H1 (cell line): ENCODE measurements around the gene CHCHD6. TPM values are rescaled to one million over a fixed set of nuclear protein-coding genes. Genes with fewer than 3 reads are reported as not detected.

Experiments
- CBX5 ChIP-seq: fragments of 300-800, 300-1000 bp; sonication (generic); IDR thresholded peaks from 2 replicates; pipeline ENCODE4 v1.7.1; 2016; ENCODE audit warnings: antibody characterized with exemption, low read length, low read depth
- EZH2 ChIP-seq: fragments of 200-600 bp; sonication (generic); IDR thresholded peaks from 2 replicates; pipeline ENCODE4 v1.7.1; 2012; ENCODE audit warnings: low read depth, mild to moderate bottlenecking, moderate library complexity, low read length, inconsistent platforms; ENCODE audit not compliant: severe bottlenecking
- polyA plus RNA-seq, 7 experiments: library from polyadenylated mRNA; depleted of rRNA in 3 of 7; stranded (reverse) in 5 of 7; unstranded in 2 of 7; fragments of >200 nt in 5 of 7; fragments of 200-250 nt in 2 of 7; gene quantifications; 1 replicate in 5 of 7; 2 replicates in 1 of 7; 4 replicates in 1 of 7; pipeline versions ENCODE4 v1.2.1 to v1.2.3, GENCODE V29; 2011 to 2013; ENCODE audit warnings: missing spikeins in 2 of 7, mixed read lengths in 2 of 7
- total RNA-seq: library from RNA; stranded (reverse); fragmentation: NEBNext Ultra II Directional; extraction: Animal tissue kit (Norgen Biotek cat#: 25700); gene quantifications from 2 replicates; pipeline ENCODE4 v1.2.1, GENCODE V29; 2021

Gene CHCHD6
- total and polyA plus RNA-seq, 2 of the 8 experiments (the other 6 are each of a cell fraction or from before 2014, with no cell fraction given) = 32.4 to 37.6 TPM

DNA sequence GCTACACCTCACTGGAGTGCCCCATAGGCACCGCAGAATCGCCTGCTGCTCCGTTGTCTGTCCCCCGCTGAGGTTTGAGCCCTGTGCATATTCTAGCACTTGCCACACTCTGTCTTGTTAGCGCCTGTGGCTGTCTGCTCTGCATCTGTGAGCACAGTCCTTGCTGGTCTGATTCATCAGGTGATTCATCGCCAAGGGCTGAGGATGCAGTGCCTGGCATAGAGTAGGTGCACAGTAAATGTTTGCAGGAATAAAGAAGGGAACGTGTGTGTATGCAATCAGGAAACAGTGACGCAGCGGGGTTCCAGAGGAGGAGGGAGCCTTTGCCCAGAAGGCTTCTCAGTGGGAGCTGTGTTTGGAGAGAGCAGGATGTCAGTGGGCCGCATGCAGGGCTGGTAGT is 154.8 kb downstream of the CHCHD6 start (continued):
- TF ChIP-seq EZH2 (no peak), CBX5 (no peak)
